Measurements from ENCODE around the gene ABCC2.

DNA sequence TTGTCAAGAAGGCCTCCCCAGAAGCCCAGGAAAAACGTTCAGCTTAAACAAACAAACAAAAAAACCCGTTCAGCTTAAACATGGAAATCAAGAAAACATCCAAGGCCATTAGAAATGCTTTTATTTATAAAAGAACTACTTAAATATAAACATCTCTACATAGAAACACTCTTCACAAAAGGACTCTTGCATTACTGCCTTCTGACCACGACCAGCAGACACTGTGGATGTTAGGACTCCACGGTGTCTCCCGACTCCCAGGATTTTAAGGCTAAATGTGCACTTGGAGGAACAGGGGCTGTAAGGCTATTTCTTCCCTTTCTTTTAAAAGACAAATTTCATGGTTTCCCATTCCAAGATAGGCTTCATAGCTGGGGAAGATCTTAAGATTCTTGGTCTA lies 93.0 kb downstream of the ABCC2 start:
- TF ChIP-seq EZH2 (IDR thresholded peaks at IDR 0.05; ENCODE audit: borderline replicate concordance, low read depth, low read length, poor library complexity, severe bottlenecking) (no peak), CTCF (conservative IDR thresholded peaks at IDR 0.05; ENCODE audit: low read depth, low read length) (no peak)

All from A673 (cell line).